HG02623 (cell line): Measurements from ENCODE around the gene LEPROT.
"Not testable (repeated sequence)": the region's sequence is repeated elsewhere in the genome, so short reads cannot be mapped to it uniquely, and the experiment has no call there.

Experiments used
- ATAC-seq: cut with Tn5 transposase; IDR thresholded peaks from one replicate; pipeline ENCODE4 v1.9.1; 2021; ENCODE audit warnings: moderate library complexity; ENCODE audit not compliant: unreplicated experiment

LEPROT gene

GRCh38 chr1:65435987-65436386 is 15.5 kb downstream of the LEPROT start:
- no peak for ATAC-seq

GRCh38 chr1:65437616-65438015 is 17.1 kb downstream of the LEPROT start:
- ATAC-seq: no peak

GRCh38 chr1:65440322-65440900 is 19.9 kb downstream of the LEPROT start:
- no peak for ATAC-seq

DNA sequence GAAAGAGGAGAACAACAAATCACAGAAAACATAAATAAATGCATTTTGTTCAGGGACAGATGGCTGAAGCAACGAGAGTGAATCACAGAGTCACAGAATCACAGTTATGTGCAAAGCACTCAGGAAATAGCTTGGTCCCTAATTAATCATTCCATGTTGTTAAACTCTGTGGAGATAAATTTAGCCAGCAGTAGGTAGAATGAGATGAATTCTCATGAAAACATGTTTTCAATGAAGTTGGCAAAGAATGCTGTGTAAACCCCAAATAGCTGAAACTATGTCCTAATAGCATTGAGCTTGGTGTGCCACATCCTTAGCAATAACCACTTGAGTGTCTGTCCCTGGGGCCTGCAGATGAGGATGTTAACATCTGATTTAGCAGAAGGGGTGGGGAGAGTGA is 20.4 kb downstream of the LEPROT start:
- ATAC-seq: no peak

GRCh38 chr1:65441464-65441863 is 21.0 kb downstream of the LEPROT start:
- no peak for ATAC-seq

GRCh38 chr1:65442442-65442841 is 22.0 kb downstream of the LEPROT start:
- ATAC-seq: no peak

DNA sequence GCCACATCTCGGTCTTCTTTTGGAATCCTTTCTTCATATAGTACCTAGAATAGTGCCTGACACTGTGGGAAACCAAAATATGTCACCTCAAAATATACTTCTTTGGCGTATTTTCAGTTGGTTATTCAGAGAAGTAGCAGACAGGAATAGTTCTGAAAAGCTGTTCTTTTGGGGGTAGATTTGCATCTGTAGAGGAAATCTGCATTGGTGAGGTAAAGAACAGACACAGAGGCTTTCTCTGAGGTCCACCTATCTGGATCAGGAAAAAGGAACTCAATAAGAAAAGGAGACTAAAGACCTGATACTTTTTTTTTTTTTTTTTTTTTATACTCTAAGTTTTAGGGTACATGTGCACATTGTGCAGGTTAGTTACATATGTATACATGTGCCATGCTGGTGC is 23.2 kb downstream of the LEPROT start:
- no peak for ATAC-seq

DNA sequence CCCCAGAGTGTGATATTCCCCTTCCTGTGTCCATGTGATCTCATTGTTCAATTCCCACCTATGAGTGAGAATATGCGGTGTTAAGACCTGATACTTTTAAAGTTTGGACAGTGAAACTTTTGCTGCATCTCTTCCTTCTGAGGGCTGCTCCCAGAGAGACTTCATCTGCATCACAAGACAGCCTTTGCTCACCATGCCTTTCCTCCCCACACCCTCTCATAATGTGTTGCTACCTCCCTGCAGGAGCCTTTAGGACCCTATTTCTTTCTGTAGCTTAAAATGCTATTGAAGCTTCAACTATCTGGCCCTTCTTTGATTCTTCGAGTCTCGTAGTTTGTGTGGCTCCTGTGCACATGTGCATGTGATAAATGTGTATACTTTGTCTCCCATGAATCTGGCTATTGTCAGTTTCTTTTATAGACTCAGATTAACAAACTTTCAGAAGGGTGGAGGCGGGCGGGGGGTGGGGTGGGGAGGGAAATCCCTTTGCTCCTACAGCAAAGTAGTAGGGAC is 23.7 kb downstream of the LEPROT start:
- ATAC-seq: no peak

DNA sequence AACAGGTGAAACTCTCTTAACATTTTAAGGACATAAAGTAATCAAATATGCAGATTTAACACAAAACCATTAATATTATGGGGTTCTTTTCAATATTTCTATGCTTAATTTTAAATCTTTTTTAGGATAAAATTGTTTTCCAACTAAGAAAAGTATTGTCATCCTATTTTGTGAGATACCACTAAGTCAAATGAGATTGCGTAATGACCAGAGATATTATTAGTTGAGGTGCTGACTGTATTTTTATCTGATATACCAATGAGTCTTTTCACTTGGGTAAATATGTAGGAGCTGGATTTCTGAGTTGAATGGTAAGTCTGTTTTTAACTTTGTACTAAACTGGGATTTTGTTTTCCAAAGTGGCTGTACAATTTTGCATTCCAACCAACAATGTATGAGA is 25.4 kb downstream of the LEPROT start:
- ATAC-seq: no peak

GRCh38 chr1:65449214-65449823 is 28.9 kb downstream of the LEPROT start:
- no peak for ATAC-seq

DNA sequence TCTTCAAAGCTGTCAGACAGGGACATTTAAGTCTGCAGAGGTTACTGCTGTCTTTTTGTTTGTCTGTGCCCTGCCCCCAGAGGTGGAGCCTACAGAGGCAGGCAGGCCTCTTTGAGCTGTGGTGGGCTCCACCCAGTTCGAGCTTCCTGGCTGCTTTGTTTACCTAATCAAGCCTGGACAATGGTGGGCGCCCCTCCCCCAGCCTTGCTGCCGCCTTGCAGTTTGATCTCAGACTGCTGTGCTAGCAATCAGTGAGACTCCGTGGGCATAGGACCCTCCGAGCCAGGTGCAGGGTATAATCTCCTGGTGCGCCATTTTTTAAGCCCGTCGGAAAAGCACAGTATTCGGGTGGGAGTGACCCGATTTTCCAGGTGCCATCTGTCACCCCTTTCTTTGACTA is 35.2 kb downstream of the LEPROT start:
- not testable (repeated sequence) for ATAC-seq

DNA sequence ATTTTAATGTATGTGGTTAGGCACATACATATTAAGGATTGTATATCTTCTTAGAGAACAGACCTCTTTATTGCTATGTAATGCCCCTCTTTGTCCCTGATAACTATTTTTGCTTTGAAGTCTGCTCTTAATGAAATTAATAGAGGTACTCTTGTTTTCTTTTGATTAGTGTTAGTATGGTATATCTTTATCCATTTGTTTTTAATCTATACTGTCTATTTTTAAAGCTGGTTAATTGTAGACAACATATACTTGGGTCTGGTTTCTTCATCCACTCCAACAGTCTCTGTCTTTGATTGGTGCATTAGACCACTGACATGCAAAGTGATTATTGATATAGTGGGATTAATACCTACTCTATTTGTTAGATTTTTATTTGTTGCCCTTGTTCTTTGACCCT is 36.0 kb downstream of the LEPROT start:
- ATAC-seq: no peak

GRCh38 chr1:65457868-65458267 is 37.4 kb downstream of the LEPROT start:
- no peak for ATAC-seq

GRCh38 chr1:65458730-65459396 is 38.4 kb downstream of the LEPROT start:
- no peak for ATAC-seq

- peak; percentile 57 for ATAC-seq
Measured at GRCh38 chr1:65459397-65459768, 38.9 kb downstream of the LEPROT start.

- not testable (repeated sequence) for ATAC-seq
Measured at GRCh38 chr1:65465837-65466236, 45.4 kb downstream of the LEPROT start.

DNA sequence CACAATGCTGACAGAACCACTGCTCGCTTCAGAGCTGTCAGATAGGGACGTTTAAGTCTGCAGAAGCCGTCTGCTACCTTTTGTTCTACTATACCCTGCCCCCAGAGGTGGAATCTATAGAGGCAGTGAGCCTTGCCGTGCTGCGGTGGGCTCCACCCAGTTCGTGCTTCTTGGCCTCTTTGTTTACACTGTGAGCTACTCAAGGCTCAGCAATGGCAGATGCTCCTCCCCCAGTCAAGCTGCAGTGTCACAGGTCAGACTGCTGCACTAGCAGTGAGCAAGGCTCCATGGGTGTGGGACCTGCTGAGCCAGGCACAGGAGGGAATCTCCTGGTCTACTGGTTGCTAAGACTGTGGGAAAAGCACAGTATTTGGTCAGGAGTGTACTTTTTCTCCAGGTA is 47.1 kb downstream of the LEPROT start:
- no peak for ATAC-seq

- ATAC-seq: no peak
Measured at GRCh38 chr1:65469126-65469888, 48.8 kb downstream of the LEPROT start.

GRCh38 chr1:65469889-65470340 is 49.4 kb downstream of the LEPROT start:
- ATAC-seq: no peak

GRCh38 chr1:65470766-65471165 is 50.3 kb downstream of the LEPROT start:
- ATAC-seq: no peak

GRCh38 chr1:65471213-65471833 is 50.9 kb downstream of the LEPROT start:
- no peak for ATAC-seq
